K562 (cell line): ENCODE data around the gene MKNK2. TPM values are rescaled to one million over a fixed set of nuclear protein-coding genes. Genes with fewer than 3 reads are reported as not detected.

ENCODE experiments used
- ATAC-seq: fragments of 200-7000 bp; cut with Tn5 transposase; 3 replicates; pipeline ENCODE4 v1.9.1; 2020; ENCODE audit warnings: moderate library complexity
- BruUV-seq: library from RNA; stranded (reverse); fragments of 400-500 nt; replicated peaks from 2 replicates; lab custom pipeline; 2021; lab: Mats Ljungman, UMichigan
- CTCF ChIA-PET: fragments of 300-600 bp; formaldehyde crosslinking; extraction: SDS; loops from one replicate; lab custom pipeline; 2021; ENCODE audit warnings: low intra/inter-chr PET ratio; lab: Yijun Ruan, JAX
- POLR2A ChIA-PET: fragments of 300-600, 350-650 bp; sonication (Branson Sonifier 250); formaldehyde crosslinking; extraction: SDS; loops from one replicate; lab custom pipeline; 2021; ENCODE audit warnings: antibody characterized with exemption, inconsistent platforms; lab: Yijun Ruan, JAX
- DNase-seq, 4 experiments: peaks; one replicate each; pipeline versions ENCODE4 v3.0.0 to v3.0.0-alpha.2; 2011 to 2018; ENCODE audit warnings: low spot score in 3 of 4, mixed read lengths in 3 of 4; ENCODE audit errors: extremely low read depth in 1 of 4
- FAIRE-seq: peaks from 2 replicates; lab custom pipeline; 2011; peaks lifted over from hg19 to GRCh38; lab: Jason Lieb, UNC
- H2AFZ ChIP-seq: 2 replicates; pipeline ENCODE4 v1.6.0; 2011; ENCODE audit warnings: low read depth, low read length, control low read depth, inconsistent platforms
- H3K27ac ChIP-seq: fragments of 200-600 bp; 3 replicates; pipeline ENCODE4 v1.8.0; 2011; ENCODE audit warnings: low read depth, mild to moderate bottlenecking, control low read depth, inconsistent platforms, low read length, moderate library complexity, mixed read lengths; ENCODE audit errors: extremely low read depth
- H3K27me3 ChIP-seq, 2 experiments: fragments of 300-600 bp in 1 of 2; 2 replicates in 1 of 2; 3 replicates in 1 of 2; pipeline versions ENCODE4 v1.6.0 to v1.8.0; 2011; ENCODE audit warnings: inconsistent platforms in 2 of 2, low read length in 2 of 2, mild to moderate bottlenecking in 1 of 2, mixed read lengths in 1 of 2, moderate library complexity in 1 of 2; ENCODE audit not compliant: control insufficient read depth in 2 of 2, insufficient read depth in 2 of 2
- H3K36me3 ChIP-seq: fragments of 300-600 bp; 3 replicates; pipeline ENCODE4 v1.8.0; 2011; ENCODE audit warnings: mild to moderate bottlenecking, low read length, inconsistent platforms; ENCODE audit not compliant: control insufficient read depth, insufficient read depth
- H3K4me1 ChIP-seq, 2 experiments: fragments of 200-600 bp in 1 of 2; replicated peaks in 1 of 2; 2 replicates in 1 of 2; 3 replicates in 1 of 2; pipeline versions ENCODE4 v1.5.1 to v1.8.0; 2011; ENCODE audit warnings: inconsistent platforms in 2 of 2, low read length in 2 of 2, mild to moderate bottlenecking in 1 of 2, mixed read lengths in 1 of 2, moderate library complexity in 1 of 2; ENCODE audit not compliant: control insufficient read depth in 2 of 2, insufficient read depth in 2 of 2
- H3K4me2 ChIP-seq: 2 replicates; pipeline ENCODE4 v1.6.1; 2011; ENCODE audit warnings: low read length, control low read depth, inconsistent platforms, mixed read lengths; ENCODE audit not compliant: insufficient read depth
- H3K4me3 ChIP-seq: fragments of 200-600 bp; sonication (generic), shearing (Covaris generic); 2 replicates; pipeline ENCODE4 v1.5.1; 2016; ENCODE audit warnings: control low read depth, inconsistent platforms
- H3K79me2 ChIP-seq: fragments of 200-600 bp; 3 replicates; pipeline ENCODE4 v1.8.0; 2011; ENCODE audit warnings: low read length, inconsistent platforms; ENCODE audit not compliant: control insufficient read depth, insufficient read depth
- H3K9ac ChIP-seq, 2 experiments: 2 replicates each; pipeline versions ENCODE4 v1.6.0 to v1.6.1; 2011; ENCODE audit warnings: low read depth in 2 of 2, low read length in 2 of 2, control low read depth in 1 of 2, inconsistent platforms in 1 of 2, mild to moderate bottlenecking in 1 of 2, mixed read lengths in 1 of 2; ENCODE audit not compliant: insufficient read depth in 1 of 2
- H3K9me1 ChIP-seq: one replicate; pipeline ENCODE4 v1.6.0; 2011; ENCODE audit warnings: inconsistent platforms, mild to moderate bottlenecking, low read length, moderate library complexity; ENCODE audit not compliant: control insufficient read depth, insufficient read depth
- H3K9me3 ChIP-seq: replicated peaks from 2 replicates; pipeline ENCODE4 v1.5.1; 2011; ENCODE audit warnings: low read depth, low read length, inconsistent platforms; ENCODE audit not compliant: control insufficient read depth, insufficient read depth
- H4K20me1 ChIP-seq: replicated peaks from 2 replicates; pipeline ENCODE4 v1.6.1; 2011; ENCODE audit warnings: low read length, inconsistent platforms, mixed read lengths; ENCODE audit not compliant: control insufficient read depth, insufficient read depth
- CBFA2T3 ChIP-seq: fragments of 450-650 bp; IDR thresholded peaks from 2 replicates; pipeline ENCODE4 v1.6.1; 2017
- CBX8 ChIP-seq: fragments of 200-600 bp; sonication (generic); IDR thresholded peaks from 2 replicates; pipeline ENCODE4 v1.6.1; 2012; ENCODE audit warnings: borderline replicate concordance, mixed run types, low read depth, mild to moderate bottlenecking, moderate library complexity, mixed read lengths, low read length, control low read depth, inconsistent platforms; ENCODE audit not compliant: poor library complexity, severe bottlenecking; ENCODE audit errors: extremely low read depth
- FOS ChIP-seq: IDR thresholded peaks from 3 replicates; pipeline ENCODE4 v1.6.1; 2011; ENCODE audit not compliant: insufficient read length; ENCODE audit errors: extremely low read depth
- NR2C1 ChIP-seq, 2 experiments: fragments of 450-650 bp; IDR thresholded peaks; 2 replicates each; pipeline ENCODE4 v1.6.1; 2017; ENCODE audit warnings: mild to moderate bottlenecking in 2 of 2, antibody characterized with exemption in 1 of 2, inconsistent platforms in 1 of 2, missing compliant biosample characterization in 1 of 2, missing genetic modification characterization in 1 of 2
- RBM22 ChIP-seq: fragments of 200-400 bp; formaldehyde crosslinking; IDR thresholded peaks from 2 replicates; pipeline ENCODE4 v1.6.1; 2018; ENCODE audit warnings: low read length, low read depth; ENCODE audit not compliant: poor library complexity, severe bottlenecking
- RERE ChIP-seq: sonication (generic); formaldehyde crosslinking; IDR thresholded peaks from 2 replicates; pipeline ENCODE4 v1.8.0; 2023; ENCODE audit warnings: missing genetic modification reagents, mild to moderate bottlenecking, borderline replicate concordance
- SOX6 ChIP-seq: fragments of 450-650 bp; IDR thresholded peaks from 2 replicates; pipeline ENCODE4 v1.6.1; 2014; ENCODE audit warnings: mild to moderate bottlenecking
- TAF9B ChIP-seq: fragments of 450-650 bp; IDR thresholded peaks from 2 replicates; pipeline ENCODE4 v1.6.1; 2018; ENCODE audit warnings: mild to moderate bottlenecking; ENCODE audit not compliant: partially characterized antibody
- THRB ChIP-seq: fragments of 450-650 bp; formaldehyde crosslinking; conservative IDR thresholded peaks from 2 replicates; pipeline ENCODE4 v1.4.0; 2022; ENCODE audit warnings: mild to moderate bottlenecking, missing genetic modification characterization
- TRIM24 ChIP-seq, 2 experiments: fragments of 450-650 bp; IDR thresholded peaks; 2 replicates each; pipeline ENCODE4 v1.6.1; 2016
- ZNF184 ChIP-seq: sonication (generic); formaldehyde crosslinking; IDR thresholded peaks from 2 replicates; pipeline ENCODE4 v1.5.0; 2020; ENCODE audit warnings: missing genetic modification reagents
- ZNF239 ChIP-seq: fragments of 250-450 bp; sonication (Bioruptor Pico); IDR thresholded peaks from 2 replicates; pipeline ENCODE4 v1.4.0; 2020; ENCODE audit warnings: mild to moderate bottlenecking
- ZNF280B ChIP-seq: fragments of 250-450 bp; sonication (Bioruptor Pico); IDR thresholded peaks from 2 replicates; pipeline ENCODE4 v1.5.1; 2021; ENCODE audit warnings: mild to moderate bottlenecking
- WGBS: fragments of 100-300 bp; shearing (Covaris generic); methylation state at CpG from one replicate; pipeline ENCODE4 v1.1.6; 2016; ENCODE audit warnings: low coverage, mixed read lengths; ENCODE audit not compliant: insufficient coverage; ENCODE audit errors: missing lambda C conversion rate; 5-methylcytosine and 5-hydroxymethylcytosine counted together
- in situ Hi-C: fragments of 300-500 bp; cut with MboI; formaldehyde crosslinking; loops from 4 replicates; pipeline ENCODE4 v1.15.0; 2018; ENCODE audit warnings: inconsistent platforms, mixed read lengths
- intact Hi-C: fragments of 100-400 bp; cut with micrococcal nuclease; formaldehyde crosslinking; loops from 2 replicates; pipeline ENCODE4 v1.14.2; 2022
- polyA plus RNA-seq, 8 experiments: library from polyadenylated mRNA; depleted of rRNA in 4 of 8; stranded (reverse) in 5 of 8; unstranded in 3 of 8; fragments of >200 nt; fragmentation: Nextera tagmentation in 2 of 8; fragmentation: Illumina TruSeq in 1 of 8; extraction: Ambion mirVana in 2 of 8; extraction: Trizol in 1 of 8; gene quantifications; 2 replicates each; pipeline versions ENCODE4 v1.2.1 to v1.2.3, GENCODE V29; 2011 to 2014; ENCODE audit warnings: inconsistent platforms in 1 of 8, missing spikeins in 1 of 8
- total RNA-seq, 7 experiments: library from RNA; depleted of rRNA in 6 of 7; stranded (reverse); fragments of >200 nt in 6 of 7; fragmentation: Illumina TruSeq in 2 of 7; extraction: Trizol in 2 of 7; gene quantifications; 2 replicates each; pipeline versions ENCODE4 v1.2.1 to v1.2.3, GENCODE V29; 2011 to 2021; ENCODE audit warnings: low replicate concordance in 1 of 7

Gene MKNK2
- total and polyA plus RNA-seq, 9 of the 15 experiments (the other 6 are each of a cell fraction or from before 2014, with no cell fraction given) = 5.1 to 191 (median 51.9) TPM

GRCh38 chr19:2063824-2064223 lies 12.8 kb upstream of the MKNK2 start (continued):
- TF ChIP-seq RERE (CRISPR knock-in tag) (no peak), RBM22 (no peak)

- peaks cover 33 to 65% of the 10 kb centered on the region in 2 experiments for H3K4me1 ChIP-seq
- WGBS = 89% methylated on average over 9 of the region's 9 CpGs
- TF ChIP-seq THRB (CRISPR knock-in tag) (no peak), CBX8 (no peak), FOS (no peak), TRIM24 (IDR thresholded peaks at IDR 0.05) (no peak), ZNF280B (CRISPR knock-in tag) (no peak), CBFA2T3 (no peak), SOX6 (no peak), ZNF184 (CRISPR knock-in tag) (no peak), ZNF239 (CRISPR knock-in tag) (no peak), TAF9B (no peak), NR2C1 (IDR thresholded peaks at IDR 0.05) (no peak), NR2C1 (tag; IDR thresholded peaks at IDR 0.05) (no peak)
These were observed 11.7 kb upstream of the MKNK2 start for GRCh38 chr19:2062770-2063169.

More at GRCh38 chr19:2062770-2063169, 11.7 kb upstream of the MKNK2 start:
- DNase-seq = no peak
- intact Hi-C loops (loop anchor here (5.0 kb wide), 1 partner anchor 135 kb away; no protein-coding TSS in a partner anchor), in situ Hi-C loops (no loop called here)
- no peaks in the 10 kb centered on the region for H3K9me3 ChIP-seq
- ChIA-PET CTCF (interaction anchor here (0.7 kb wide), 1 partner anchor 43 kb away, joined by 4 read pairs; no protein-coding TSS in a partner anchor), POLR2A (interaction anchor here (0.6 to 6.8 kb wide), 7 partner anchors 10 to 198 kb away, joined by 3 to 72 read pairs (median 4); no protein-coding TSS in a partner anchor)
- peaks cover 9% of the 10 kb centered on the region; the same call in 2 of the 3 replicates for H3K79me2 ChIP-seq
- H3K27ac ChIP-seq = no peak overlapping the region; the same call in 2 of the 3 replicates
- no peaks in the 10 kb centered on the region for H3K27me3 ChIP-seq
- no peak overlapping the region for H3K4me3 ChIP-seq
- H3K4me2 ChIP-seq = peak overlapping the region; percentile 95; the same call in 1 of the 2 replicates
- FAIRE-seq = no peak
- peak overlapping the region; percentile 97 to 98; a peak in 3 of 4 replicates for H3K9ac ChIP-seq
- H2AFZ ChIP-seq = no peak overlapping the region
- no peaks in the 10 kb centered on the region for H3K9me1 ChIP-seq
- ATAC-seq = no peak
- H3K36me3 ChIP-seq = no peaks in the 10 kb centered on the region
- BruUV-seq = no TSS peak
- no peaks in the 10 kb centered on the region for H4K20me1 ChIP-seq
